HepG2 (cell line): ENCODE measurements around the gene MAMLD1. TPM values are rescaled to one million over a fixed set of nuclear protein-coding genes. Genes with fewer than 3 reads are reported as not detected.

Experiments
- ATAC-seq: fragments of 200-7000 bp; cut with Tn5 transposase; 3 replicates; pipeline ENCODE4 v1.9.1; 2020; ENCODE audit warnings: mild to moderate bottlenecking, moderate library complexity
- BruUV-seq: library from RNA; stranded (reverse); fragments of 400-500 nt; replicated peaks from 2 replicates; lab custom pipeline; 2021; lab: Mats Ljungman, UMichigan
- CTCF ChIA-PET: fragments of 300-600 bp; formaldehyde crosslinking; extraction: SDS; loops from one replicate; lab custom pipeline; 2021; ENCODE audit warnings: low total read pairs, inconsistent platforms, low intra/inter-chr PET ratio; lab: Yijun Ruan, JAX
- POLR2A ChIA-PET: fragments of 350-600 bp; sonication (Branson Sonifier 250); formaldehyde crosslinking; loops from one replicate; lab custom pipeline; 2020; ENCODE audit warnings: antibody characterized with exemption, inconsistent platforms; lab: Yijun Ruan, JAX
- DNase-seq: peaks from one replicate; pipeline ENCODE4 v3.0.0-alpha.2; 2015; ENCODE audit warnings: low spot score
- FAIRE-seq: peaks from 3 replicates; lab custom pipeline; 2011; peaks lifted over from hg19 to GRCh38; lab: Jason Lieb, UNC
- H2AFZ ChIP-seq: one replicate; pipeline ENCODE4 v1.6.1; 2011; ENCODE audit warnings: low read length, inconsistent platforms
- H3K27ac ChIP-seq: fragments of 300-600 bp; 3 replicates; pipeline ENCODE4 v1.8.0; 2011; ENCODE audit warnings: mixed run types, mild to moderate bottlenecking, mixed read lengths, low read length, inconsistent platforms; ENCODE audit not compliant: insufficient read depth; ENCODE audit errors: extremely low read length
- H3K27me3 ChIP-seq, 2 experiments: fragments of 200-600 bp in 1 of 2; 2 replicates in 1 of 2; 3 replicates in 1 of 2; pipeline versions ENCODE4 v1.6.0 to v1.8.0; 2011; ENCODE audit warnings: low read length in 2 of 2, mild to moderate bottlenecking in 2 of 2, moderate library complexity in 2 of 2, inconsistent platforms in 1 of 2; ENCODE audit not compliant: insufficient read depth in 2 of 2, control insufficient read depth in 1 of 2
- H3K36me3 ChIP-seq, 2 experiments: fragments of 200-600 bp in 1 of 2; replicated peaks in 1 of 2; 2 replicates in 1 of 2; 3 replicates in 1 of 2; pipeline versions ENCODE4 v1.5.1 to v1.8.0; 2011; ENCODE audit warnings: low read length in 2 of 2, inconsistent platforms in 1 of 2; ENCODE audit not compliant: insufficient read depth in 2 of 2, control insufficient read depth in 1 of 2
- H3K4me1 ChIP-seq: 2 replicates; pipeline ENCODE4 v1.5.1; 2012; ENCODE audit warnings: low read length, inconsistent platforms; ENCODE audit not compliant: insufficient read depth
- H3K4me2 ChIP-seq: 2 replicates; pipeline ENCODE4 v1.6.0; 2011; ENCODE audit warnings: low read depth, low read length, inconsistent platforms
- H3K4me3 ChIP-seq, 3 experiments: fragments of 200-600 bp in 1 of 3; sonication (generic), shearing (Covaris generic) in 1 of 3; replicated peaks in 1 of 3; 2 replicates each; pipeline ENCODE4 v1.5.1; 2011 to 2016; ENCODE audit warnings: low read length in 3 of 3, inconsistent platforms in 2 of 3, low read depth in 2 of 3, mild to moderate bottlenecking in 2 of 3, control low read depth in 1 of 3, mixed read lengths in 1 of 3; ENCODE audit not compliant: insufficient read depth in 1 of 3
- H3K79me2 ChIP-seq: one replicate; pipeline ENCODE4 v1.6.1; 2011; ENCODE audit warnings: low read length, inconsistent platforms; ENCODE audit not compliant: insufficient read depth
- H3K9ac ChIP-seq: 2 replicates; pipeline ENCODE4 v1.6.0; 2011; ENCODE audit warnings: mild to moderate bottlenecking, low read depth, low read length, inconsistent platforms; ENCODE audit not compliant: insufficient read depth
- H3K9me3 ChIP-seq: 2 replicates; pipeline ENCODE4 v1.5.1; 2012; ENCODE audit warnings: mild to moderate bottlenecking, low read length
- H4K20me1 ChIP-seq: 2 replicates; pipeline ENCODE4 v1.6.0; 2011; ENCODE audit warnings: inconsistent platforms, mild to moderate bottlenecking, low read length, moderate library complexity; ENCODE audit not compliant: insufficient read depth
- GTF2F1 ChIP-seq: fragments of 150-350 bp; IDR thresholded peaks from 2 replicates; pipeline ENCODE4 v1.6.1; 2014; ENCODE audit warnings: low read length
- GZF1 ChIP-seq: sonication (generic); formaldehyde crosslinking; IDR thresholded peaks from 2 replicates; pipeline ENCODE4 v1.5.1; 2020; ENCODE audit warnings: mild to moderate bottlenecking, missing genetic modification reagents
- HMGXB4 ChIP-seq, 2 experiments: sonication (generic) in 1 of 2; formaldehyde crosslinking in 1 of 2; IDR thresholded peaks; 2 replicates each; pipeline versions ENCODE4 v1.4.0 to v1.6.1; 2018 to 2020; ENCODE audit warnings: missing genetic modification reagents in 2 of 2, borderline replicate concordance in 1 of 2, low read depth in 1 of 2, mild to moderate bottlenecking in 1 of 2, missing biosample characterization in 1 of 2
- MIXL1 ChIP-seq: IDR thresholded peaks from 2 replicates; pipeline ENCODE4 v1.6.1; 2016
- PITX1 ChIP-seq: sonication (generic); formaldehyde crosslinking; IDR thresholded peaks from 2 replicates; pipeline ENCODE4 v1.5.1; 2020; ENCODE audit warnings: mild to moderate bottlenecking, missing genetic modification reagents
- SRY ChIP-seq: sonication (generic); formaldehyde crosslinking; IDR thresholded peaks from 2 replicates; pipeline ENCODE4 v1.8.0; 2022; ENCODE audit warnings: mild to moderate bottlenecking, missing genetic modification reagents
- ZC3H4 ChIP-seq: sonication (generic); formaldehyde crosslinking; IDR thresholded peaks from 2 replicates; pipeline ENCODE4 v1.4.0; 2020; ENCODE audit warnings: missing genetic modification reagents, borderline replicate concordance
- ZFAT ChIP-seq: sonication (generic); formaldehyde crosslinking; conservative IDR thresholded peaks from 2 replicates; pipeline ENCODE4 v1.8.1; 2023; ENCODE audit warnings: missing genetic modification reagents, inconsistent platforms
- ZNF720 ChIP-seq: sonication (generic); formaldehyde crosslinking; IDR thresholded peaks from 2 replicates; pipeline ENCODE4 v1.4.0; 2020; ENCODE audit warnings: missing genetic modification reagents
- WGBS: methylation state at CpG from one replicate; pipeline ENCODE4 v1.1.6; 2017; ENCODE audit warnings: low lambda C conversion rate; 5-methylcytosine and 5-hydroxymethylcytosine counted together
- in situ Hi-C: cut with HindIII; loops from 2 replicates; pipeline ENCODE4 v1.10.0; 2017; ENCODE audit warnings: low pct_unique_long_range_greater_than_20kb; ENCODE audit not compliant: extremely low pct_ligation_motif_present
- intact Hi-C: fragments of 100-400 bp; cut with micrococcal nuclease; formaldehyde crosslinking; loops from one replicate; pipeline ENCODE4 v1.10.0; 2022; ENCODE audit not compliant: unreplicated experiment
- polyA plus RNA-seq, 8 experiments: library from polyadenylated mRNA; depleted of rRNA in 3 of 8; stranded (reverse) in 7 of 8; unstranded in 1 of 8; fragments of >200 nt; fragmentation: Illumina TruSeq in 4 of 8; extraction: Trizol in 4 of 8; gene quantifications; 2 replicates each; pipeline versions ENCODE4 v1.2.1 to v1.2.3, GENCODE V29; 2011 to 2016; ENCODE audit warnings: low read depth in 4 of 8, missing spikeins in 1 of 8, mixed read lengths in 1 of 8; ENCODE audit not compliant: insufficient read depth in 1 of 8
- total RNA-seq, 5 experiments: library from RNA; depleted of rRNA; stranded (reverse); fragments of >200 nt; fragmentation: Illumina TruSeq; extraction: Trizol; gene quantifications; 2 replicates each; pipeline ENCODE4 v1.2.3, GENCODE V29; 2016; ENCODE audit warnings: low read depth in 1 of 5

The MAMLD1 gene
- total and polyA plus RNA-seq, 2 of the 13 experiments (the other 11 are each of a cell fraction or from before 2014, with no cell fraction given): not detected

DNA sequence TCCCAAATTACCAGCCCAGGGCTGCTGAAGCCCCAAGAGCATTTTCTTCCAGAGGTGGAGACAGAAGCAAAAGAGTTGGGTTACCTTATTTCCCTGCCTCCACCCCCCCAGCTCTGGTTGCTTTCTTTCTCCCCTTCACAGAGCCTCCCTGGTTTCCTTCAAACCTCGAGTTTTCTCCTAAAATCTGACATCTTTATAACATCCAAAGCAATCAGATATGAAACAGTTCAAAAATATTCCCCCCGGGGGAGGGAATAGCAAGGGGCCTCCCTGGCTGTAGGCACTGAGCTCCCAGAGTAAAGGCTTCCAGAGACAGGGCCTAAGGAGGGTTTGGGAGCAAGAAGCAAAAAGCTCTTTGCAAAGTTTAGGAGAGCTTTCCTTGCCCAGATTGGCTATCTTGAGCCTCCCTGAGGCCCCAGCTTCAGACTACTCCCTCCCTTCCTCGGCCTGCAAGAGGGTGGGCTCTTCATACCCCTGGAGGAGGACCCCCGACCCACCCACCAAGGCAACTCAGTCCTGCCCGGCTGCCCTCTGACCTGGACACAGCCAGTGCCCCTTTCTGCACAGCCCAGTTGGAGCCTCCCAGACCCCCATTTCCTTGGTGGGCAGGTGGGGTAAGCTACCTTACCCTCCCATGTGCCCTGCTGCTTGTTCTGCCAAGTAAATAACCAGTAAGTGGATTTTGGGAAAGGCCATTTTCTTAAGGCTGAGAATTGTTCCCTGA lies 7.6 kb downstream of the MAMLD1 start:
- ChIA-PET CTCF (no interaction called here), POLR2A (no interaction called here)
- peaks cover 1 to 6% of the 10 kb centered on the region in 2 experiments; a peak in 1 of 5 replicates for H3K27me3 ChIP-seq
- TF ChIP-seq ZFAT (CRISPR knock-in tag) (no peak), SRY (no peak), GZF1 (no peak), MIXL1 (CRISPR knock-in tag) (no peak), ZC3H4 (CRISPR knock-in tag) (no peak), GTF2F1 (no peak), ZNF720 (CRISPR knock-in tag) (no peak), HMGXB4 (CRISPR knock-in tag; IDR thresholded peaks at IDR 0.05; ENCODE audit: borderline replicate concordance in 1 of 2, low read depth in 1 of 2) (no peak), PITX1 (CRISPR knock-in tag) (no peak)
- no peak overlapping the region for H3K4me3 ChIP-seq
- H3K36me3 ChIP-seq: no peaks in the 10 kb centered on the region
- H3K9ac ChIP-seq: no peak overlapping the region
- H3K27ac ChIP-seq: no peak overlapping the region
- no peaks in the 10 kb centered on the region for H4K20me1 ChIP-seq
- FAIRE-seq (no peak), DNase-seq (no peak), ATAC-seq (no peak)
- intact Hi-C loops (no loop called here), in situ Hi-C loops (loop anchor here (25.0 kb wide), 1 partner anchor 408 kb away; no protein-coding TSS in a partner anchor)
- H3K79me2 ChIP-seq: no peaks in the 10 kb centered on the region
- 0% methylated on average over 2 of the region's 5 CpGs for WGBS
- H3K4me1 ChIP-seq: 0 out of 2 replicates have a peak, but pooled peaks cover 11% of the 10 kb centered on the region
- H2AFZ ChIP-seq: no peak overlapping the region
- no peak overlapping the region for H3K4me2 ChIP-seq
- no peaks in the 10 kb centered on the region for H3K9me3 ChIP-seq
- BruUV-seq: no TSS peak
